Loucy (cell line): ENCODE data around the gene SEMA3D.

Experiments used
- H2AFZ ChIP-seq: fragments of 200-600 bp; sonication (generic); 2 replicates; pipeline ENCODE4 v1.6.0; 2016; ENCODE audit warnings: antibody characterized with exemption, mild to moderate bottlenecking, low read length, moderate library complexity
- H3F3A ChIP-seq: fragments of 200-600 bp; 2 replicates; pipeline ENCODE4 v1.6.0; 2016; ENCODE audit warnings: antibody characterized with exemption, low read depth, mild to moderate bottlenecking
- H3K27me3 ChIP-seq: fragments of 200-600 bp; sonication (generic); 2 replicates; pipeline ENCODE4 v1.6.1; 2014; ENCODE audit warnings: low read length, mild to moderate bottlenecking; ENCODE audit not compliant: insufficient read depth, poor library complexity, severe bottlenecking
- H3K36me3 ChIP-seq: fragments of 200-600 bp; sonication (generic); 2 replicates; pipeline ENCODE4 v1.6.1; 2016; ENCODE audit warnings: low read length; ENCODE audit not compliant: insufficient read depth
- H3K4me1 ChIP-seq: fragments of 200-600 bp; sonication (generic); 2 replicates; pipeline ENCODE4 v1.5.1; 2014; ENCODE audit warnings: low read length, mild to moderate bottlenecking; ENCODE audit not compliant: insufficient read depth, poor library complexity, severe bottlenecking
- H3K4me2 ChIP-seq: fragments of 200-600 bp; sonication (generic); 2 replicates; pipeline ENCODE4 v1.6.0; 2014; ENCODE audit warnings: antibody characterized with exemption, low read length, low read depth, mild to moderate bottlenecking; ENCODE audit not compliant: poor library complexity, severe bottlenecking
- H3K4me3 ChIP-seq: fragments of 200-600 bp; sonication (generic); 2 replicates; pipeline ENCODE4 v1.5.1; 2014; ENCODE audit warnings: low read length, mild to moderate bottlenecking, mixed read lengths; ENCODE audit not compliant: poor library complexity, severe bottlenecking
- H3K79me2 ChIP-seq: fragments of 200-600 bp; sonication (generic); 2 replicates; pipeline ENCODE4 v1.6.1; 2014; ENCODE audit warnings: low read length; ENCODE audit not compliant: insufficient read depth
- H3K9ac ChIP-seq: fragments of 200-600 bp; sonication (generic); 2 replicates; pipeline ENCODE4 v1.6.0; 2014; ENCODE audit warnings: mild to moderate bottlenecking, low read depth, low read length, moderate library complexity; ENCODE audit not compliant: poor library complexity, severe bottlenecking
- H3K9me2 ChIP-seq: fragments of 200-600 bp; sonication (generic); replicated peaks from 2 replicates; pipeline ENCODE4 v1.6.1; 2016; ENCODE audit warnings: low read depth, low read length, mixed read lengths
- H3K9me3 ChIP-seq: fragments of 200-600 bp; sonication (generic); 2 replicates; pipeline ENCODE4 v1.6.1; 2014; ENCODE audit warnings: mild to moderate bottlenecking, antibody characterized with exemption, low read length, low read depth; ENCODE audit not compliant: insufficient read depth
- H4K20me1 ChIP-seq: fragments of 200-600 bp; sonication (generic); 2 replicates; pipeline ENCODE4 v1.6.0; 2014; ENCODE audit warnings: antibody characterized with exemption, low read length, mild to moderate bottlenecking; ENCODE audit not compliant: insufficient read depth, poor library complexity, severe bottlenecking
- EZH2phosphoT487 ChIP-seq: fragments of 200-600 bp; IDR thresholded peaks from 2 replicates; pipeline ENCODE4 v1.6.1; 2018; ENCODE audit warnings: antibody characterized with exemption, mild to moderate bottlenecking, moderate library complexity, borderline replicate concordance
- TF ChIP-seq, protein P1 (sequence below): fragments of 200-600 bp; sonication (generic); conservative IDR thresholded peaks from 2 replicates; pipeline ENCODE4 v1.5.1; 2014; ENCODE audit warnings: mild to moderate bottlenecking, antibody characterized with exemption, low read length

SEMA3D gene

GRCh38 chr7:85176197-85176596 is 10.7 kb downstream of the SEMA3D start:
- H3K27me3 ChIP-seq, result no peaks in the 10 kb centered on the region
- no peak for TF ChIP-seq EZH2phosphoT487
- no peaks in the 10 kb centered on the region for H4K20me1 ChIP-seq
- no peak overlapping the region for H3K4me2 ChIP-seq
- H3K79me2 ChIP-seq, result no peaks in the 10 kb centered on the region
- no peak overlapping the region for H3K9ac ChIP-seq
- H3K4me3 ChIP-seq, result no peak overlapping the region
- no peaks in the 10 kb centered on the region for H3F3A ChIP-seq
- H3K9me3 ChIP-seq, result no peaks in the 10 kb centered on the region
- no peaks in the 10 kb centered on the region for H3K36me3 ChIP-seq
- H3K9me2 ChIP-seq, result no peaks in the 10 kb centered on the region; the same call in 1 of the 2 replicates
- no peak overlapping the region for H2AFZ ChIP-seq
- H3K4me1 ChIP-seq, result no peaks in the 10 kb centered on the region

DNA sequence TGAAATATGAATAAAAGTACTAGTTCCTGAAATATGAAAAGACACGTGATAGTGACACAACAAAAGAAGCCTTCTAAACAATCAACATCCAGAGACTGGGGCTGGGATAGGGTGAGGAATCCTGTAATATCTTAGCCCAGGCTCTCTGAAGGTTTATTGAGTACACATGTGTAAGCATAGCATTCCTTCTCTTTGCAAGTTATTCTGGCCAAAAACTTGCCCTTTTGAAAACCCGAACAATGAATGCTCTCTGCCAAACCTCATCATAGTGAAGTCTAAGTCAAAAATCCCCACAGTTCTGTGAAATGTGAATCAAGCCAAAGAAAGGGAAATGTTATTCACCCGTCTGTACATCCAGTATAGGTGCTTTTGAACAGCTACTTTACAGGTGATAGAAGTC is 11.6 kb downstream of the SEMA3D start:
- no peak overlapping the region for H3K9ac ChIP-seq
- no peaks in the 10 kb centered on the region; the same call in 1 of the 2 replicates for H3K9me2 ChIP-seq
- TF ChIP-seq, protein P1, sequence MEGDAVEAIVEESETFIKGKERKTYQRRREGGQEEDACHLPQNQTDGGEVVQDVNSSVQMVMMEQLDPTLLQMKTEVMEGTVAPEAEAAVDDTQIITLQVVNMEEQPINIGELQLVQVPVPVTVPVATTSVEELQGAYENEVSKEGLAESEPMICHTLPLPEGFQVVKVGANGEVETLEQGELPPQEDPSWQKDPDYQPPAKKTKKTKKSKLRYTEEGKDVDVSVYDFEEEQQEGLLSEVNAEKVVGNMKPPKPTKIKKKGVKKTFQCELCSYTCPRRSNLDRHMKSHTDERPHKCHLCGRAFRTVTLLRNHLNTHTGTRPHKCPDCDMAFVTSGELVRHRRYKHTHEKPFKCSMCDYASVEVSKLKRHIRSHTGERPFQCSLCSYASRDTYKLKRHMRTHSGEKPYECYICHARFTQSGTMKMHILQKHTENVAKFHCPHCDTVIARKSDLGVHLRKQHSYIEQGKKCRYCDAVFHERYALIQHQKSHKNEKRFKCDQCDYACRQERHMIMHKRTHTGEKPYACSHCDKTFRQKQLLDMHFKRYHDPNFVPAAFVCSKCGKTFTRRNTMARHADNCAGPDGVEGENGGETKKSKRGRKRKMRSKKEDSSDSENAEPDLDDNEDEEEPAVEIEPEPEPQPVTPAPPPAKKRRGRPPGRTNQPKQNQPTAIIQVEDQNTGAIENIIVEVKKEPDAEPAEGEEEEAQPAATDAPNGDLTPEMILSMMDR, result no peak
- no peak for TF ChIP-seq EZH2phosphoT487
- no peak overlapping the region for H2AFZ ChIP-seq
- H4K20me1 ChIP-seq, result no peaks in the 10 kb centered on the region
- no peaks in the 10 kb centered on the region for H3K27me3 ChIP-seq
- H3K9me3 ChIP-seq, result no peaks in the 10 kb centered on the region
- no peaks in the 10 kb centered on the region for H3K36me3 ChIP-seq
- H3K79me2 ChIP-seq, result no peaks in the 10 kb centered on the region
- no peak overlapping the region for H3K4me2 ChIP-seq
- H3F3A ChIP-seq, result no peaks in the 10 kb centered on the region
- no peaks in the 10 kb centered on the region for H3K4me1 ChIP-seq
- no peak overlapping the region for H3K4me3 ChIP-seq

GRCh38 chr7:85172530-85172941 is 14.3 kb downstream of the SEMA3D start:
- Histone ChIP-seq H3K9me2 (no peaks in the 10 kb centered on the region; the same call in 1 of the 2 replicates), H4K20me1 (no peaks in the 10 kb centered on the region), H3K79me2 (no peaks in the 10 kb centered on the region), H3K4me3 (no peak overlapping the region), H2AFZ (no peak overlapping the region), H3K27me3 (no peaks in the 10 kb centered on the region), H3K9me3 (no peaks in the 10 kb centered on the region), H3K4me2 (no peak overlapping the region), H3K4me1 (no peaks in the 10 kb centered on the region), H3F3A (no peaks in the 10 kb centered on the region), H3K36me3 (no peaks in the 10 kb centered on the region), H3K9ac (no peak overlapping the region)
- TF ChIP-seq, protein P1, result no peak
- no peak for TF ChIP-seq EZH2phosphoT487

- no peak overlapping the region for H2AFZ ChIP-seq
- H3K4me1 ChIP-seq, result no peaks in the 10 kb centered on the region
- H3K36me3 ChIP-seq, result no peaks in the 10 kb centered on the region
- no peaks in the 10 kb centered on the region for H4K20me1 ChIP-seq
- TF ChIP-seq, protein P1, result no peak
- TF ChIP-seq EZH2phosphoT487, result no peak
- H3K79me2 ChIP-seq, result no peaks in the 10 kb centered on the region
- no peak overlapping the region for H3K9ac ChIP-seq
- no peaks in the 10 kb centered on the region for H3K9me2 ChIP-seq
- no peaks in the 10 kb centered on the region for H3K9me3 ChIP-seq
- H3K4me2 ChIP-seq, result no peak overlapping the region
- H3K27me3 ChIP-seq, result no peaks in the 10 kb centered on the region
- H3F3A ChIP-seq, result no peaks in the 10 kb centered on the region
- no peak overlapping the region for H3K4me3 ChIP-seq
Measured at GRCh38 chr7:85167636-85168035, 19.2 kb downstream of the SEMA3D start.
